ENCODE data around the gene CES2. TPM values are rescaled to one million over a fixed set of nuclear protein-coding genes. Genes with fewer than 3 reads are reported as not detected.

CES2 gene
- polyA plus RNA-seq, 1 experiment = 33.3 TPM

DNA sequence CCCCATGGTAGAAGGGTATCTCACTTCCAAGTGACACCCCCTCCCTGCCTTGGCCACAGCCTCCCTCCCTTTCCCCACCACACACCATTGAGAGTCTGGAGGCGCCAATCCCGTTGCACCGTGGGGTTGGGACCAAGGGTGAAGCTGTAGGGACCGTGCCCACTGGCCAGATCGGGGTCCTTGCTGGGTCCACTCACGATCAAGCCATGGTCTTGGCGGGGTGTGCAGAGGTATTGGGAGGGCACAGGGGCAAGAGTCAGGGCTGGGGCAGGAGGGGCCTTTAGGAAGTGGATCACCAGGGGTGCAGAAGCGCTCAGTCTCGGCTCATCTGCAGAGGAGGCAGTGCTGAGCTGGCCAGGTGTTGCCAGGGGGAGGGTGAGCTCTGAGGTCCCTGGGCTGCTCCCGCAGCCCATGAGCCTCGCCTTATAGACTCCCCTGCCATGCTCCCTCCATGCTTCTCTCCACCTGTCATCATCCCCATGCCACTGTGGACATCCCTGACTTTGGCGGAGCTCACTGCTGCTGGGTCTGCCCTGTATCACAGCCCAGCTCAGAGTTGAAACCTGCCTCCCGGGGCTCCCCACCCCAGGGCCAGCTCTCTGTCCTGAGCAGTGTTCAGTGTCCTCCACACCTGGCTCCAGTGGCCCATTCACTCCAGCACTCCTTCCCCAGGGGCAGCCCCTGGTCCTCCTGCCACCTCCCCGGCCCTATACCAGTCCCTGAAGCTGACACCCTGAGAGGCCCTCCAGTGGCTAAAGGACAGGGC, 25.0 kb upstream of the CES2 start:
- Histone ChIP-seq H3K27me3 (ENCODE audit: control insufficient read depth, insufficient read depth, low read length) (peaks cover 1% of the 10 kb centered on the region), H3K4me3 (ENCODE audit: low read depth, low read length) (no peak overlapping the region), H3K36me3 (ENCODE audit: control insufficient read depth, insufficient read depth, low read length) (no peaks in the 10 kb centered on the region)
- DNase-seq (ENCODE audit: low read depth) = no peak
- CTCF ChIA-PET = interaction anchor here (0.7 to 4.2 kb wide), 13 partner anchors 9 to 1250 kb away, joined by 3 to 30 read pairs (median 4); partner anchors contain the start of gene CDH16
- TF ChIP-seq, protein P1, sequence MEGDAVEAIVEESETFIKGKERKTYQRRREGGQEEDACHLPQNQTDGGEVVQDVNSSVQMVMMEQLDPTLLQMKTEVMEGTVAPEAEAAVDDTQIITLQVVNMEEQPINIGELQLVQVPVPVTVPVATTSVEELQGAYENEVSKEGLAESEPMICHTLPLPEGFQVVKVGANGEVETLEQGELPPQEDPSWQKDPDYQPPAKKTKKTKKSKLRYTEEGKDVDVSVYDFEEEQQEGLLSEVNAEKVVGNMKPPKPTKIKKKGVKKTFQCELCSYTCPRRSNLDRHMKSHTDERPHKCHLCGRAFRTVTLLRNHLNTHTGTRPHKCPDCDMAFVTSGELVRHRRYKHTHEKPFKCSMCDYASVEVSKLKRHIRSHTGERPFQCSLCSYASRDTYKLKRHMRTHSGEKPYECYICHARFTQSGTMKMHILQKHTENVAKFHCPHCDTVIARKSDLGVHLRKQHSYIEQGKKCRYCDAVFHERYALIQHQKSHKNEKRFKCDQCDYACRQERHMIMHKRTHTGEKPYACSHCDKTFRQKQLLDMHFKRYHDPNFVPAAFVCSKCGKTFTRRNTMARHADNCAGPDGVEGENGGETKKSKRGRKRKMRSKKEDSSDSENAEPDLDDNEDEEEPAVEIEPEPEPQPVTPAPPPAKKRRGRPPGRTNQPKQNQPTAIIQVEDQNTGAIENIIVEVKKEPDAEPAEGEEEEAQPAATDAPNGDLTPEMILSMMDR (IDR thresholded peaks at IDR 0.05; ENCODE audit: insufficient read depth, low read depth, low read length) = no peak
- POLR2A ChIA-PET = no interaction called here

DNA sequence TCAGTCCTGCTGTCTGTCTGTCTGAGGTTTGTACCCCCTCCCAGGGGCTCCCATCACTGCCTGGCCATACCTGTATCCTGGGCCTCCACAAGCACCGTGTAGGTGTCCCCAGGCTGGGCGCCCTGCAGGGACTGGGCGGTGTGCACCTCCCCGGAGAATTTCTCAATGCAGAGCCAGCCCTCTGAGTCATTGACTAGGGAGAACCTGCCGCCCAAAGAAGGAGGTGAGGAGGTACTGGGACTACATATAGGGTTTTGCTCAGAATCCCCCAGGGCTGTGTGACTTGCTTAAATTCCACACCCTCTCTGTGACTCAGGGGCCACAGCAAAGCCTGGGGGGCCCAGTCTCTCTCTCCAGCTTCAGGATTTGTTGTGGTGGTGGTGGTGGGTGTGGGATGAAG, 24.2 kb upstream of the CES2 start:
- no peaks in the 10 kb centered on the region for H3K36me3 ChIP-seq (ENCODE audit: control insufficient read depth, insufficient read depth, low read length)
- CTCF ChIA-PET = interaction anchor here (0.7 to 4.2 kb wide), 6 partner anchors 8 to 32 kb away, joined by 4 to 30 read pairs (median 5); partner anchors contain the start of gene CDH16
- TF ChIP-seq, protein P1 (IDR thresholded peaks at IDR 0.05; ENCODE audit: insufficient read depth, low read depth, low read length) = no peak
- POLR2A ChIA-PET = no interaction called here
- DNase-seq (ENCODE audit: low read depth) = no peak
- H3K4me3 ChIP-seq (ENCODE audit: low read depth, low read length) = no peak overlapping the region
- peaks cover 2% of the 10 kb centered on the region for H3K27me3 ChIP-seq (ENCODE audit: control insufficient read depth, insufficient read depth, low read length)

DNA sequence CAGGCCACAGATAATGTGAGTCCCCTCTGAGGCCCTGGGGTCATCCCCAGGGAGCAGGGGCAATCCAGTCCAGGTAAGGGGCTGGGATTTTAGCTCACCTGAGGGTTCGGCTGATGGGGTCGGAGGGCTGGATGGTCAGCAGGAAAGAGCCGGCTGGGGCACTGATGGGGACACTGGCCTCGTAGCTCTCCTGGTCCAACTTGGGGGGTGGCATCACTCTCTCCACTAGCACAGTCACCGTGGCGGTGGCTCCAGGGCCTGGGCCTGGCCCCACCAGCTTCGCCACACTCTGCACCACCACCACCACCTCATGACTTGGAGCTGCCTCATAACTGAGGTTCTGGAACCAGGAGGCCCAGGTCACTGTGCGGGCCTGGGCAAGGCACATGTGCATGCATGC, 23.5 kb upstream of the CES2 start:
- TF ChIP-seq, protein P1 (IDR thresholded peaks at IDR 0.05; ENCODE audit: insufficient read depth, low read depth, low read length) = no peak
- Histone ChIP-seq H3K27me3 (ENCODE audit: control insufficient read depth, insufficient read depth, low read length) (peaks cover 4% of the 10 kb centered on the region), H3K4me3 (ENCODE audit: low read depth, low read length) (no peak overlapping the region), H3K36me3 (ENCODE audit: control insufficient read depth, insufficient read depth, low read length) (no peaks in the 10 kb centered on the region)
- DNase-seq (ENCODE audit: low read depth) = no peak
- CTCF ChIA-PET = interaction anchor here (3.7 to 4.2 kb wide), 2 partner anchors 8 to 16 kb away, joined by 14 to 30 read pairs; partner anchors contain the start of gene CDH16
- POLR2A ChIA-PET = no interaction called here

DNA sequence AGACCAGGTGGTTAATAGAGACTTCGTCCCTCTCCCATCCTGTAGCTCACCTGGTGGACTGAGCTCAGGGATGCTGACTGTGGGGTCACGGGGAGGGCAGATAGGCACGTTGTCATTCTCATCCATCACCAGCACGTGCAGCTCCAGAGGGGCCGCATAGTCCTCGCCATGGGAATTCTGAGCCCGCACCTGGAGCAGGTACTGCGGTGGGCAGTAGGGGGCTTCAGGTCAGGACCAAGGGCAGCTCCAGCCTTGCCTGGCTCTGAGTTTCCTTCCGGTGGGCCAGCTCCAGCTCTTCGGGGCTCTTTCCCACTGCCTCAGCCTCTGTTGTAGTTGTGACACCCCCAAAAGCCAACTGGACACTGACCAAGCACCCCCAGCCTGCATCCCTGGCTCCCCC, 22.2 kb upstream of the CES2 start:
- H3K4me3 ChIP-seq (ENCODE audit: low read depth, low read length) = no peak overlapping the region
- H3K27me3 ChIP-seq (ENCODE audit: control insufficient read depth, insufficient read depth, low read length) = peaks cover 4% of the 10 kb centered on the region; the same call in 1 of the 2 replicates
- H3K36me3 ChIP-seq (ENCODE audit: control insufficient read depth, insufficient read depth, low read length) = no peaks in the 10 kb centered on the region
- DNase-seq (ENCODE audit: low read depth) = no peak
- CTCF ChIA-PET = interaction anchor here (0.7 to 0.9 kb wide), 3 partner anchors 10 to 29 kb away, joined by 3 to 5 read pairs (median 4); no protein-coding TSS in a partner anchor
- POLR2A ChIA-PET = no interaction called here
- TF ChIP-seq, protein P1 (IDR thresholded peaks at IDR 0.05; ENCODE audit: insufficient read depth, low read depth, low read length) = no peak

DNA sequence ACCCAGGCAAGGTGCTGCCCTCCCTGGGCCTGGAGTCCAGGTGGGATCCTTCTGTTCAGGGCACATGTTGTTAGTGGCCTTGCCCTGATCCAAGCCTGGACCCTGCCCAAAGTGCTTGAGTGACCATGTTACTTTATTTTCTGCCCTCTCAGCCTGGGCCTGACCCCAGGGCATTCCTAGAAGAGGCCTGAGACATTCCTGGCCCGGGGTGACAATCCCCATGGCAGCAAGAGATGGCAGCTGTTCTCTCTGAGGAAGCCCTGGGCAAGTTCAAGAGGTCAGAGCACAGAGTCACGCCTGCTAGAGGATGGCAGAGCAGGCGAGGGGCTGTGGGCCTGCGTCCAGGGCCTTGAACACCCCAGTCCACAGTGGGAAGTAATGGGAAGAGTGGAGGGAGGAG, 21.6 kb upstream of the CES2 start:
- Histone ChIP-seq H3K27me3 (ENCODE audit: control insufficient read depth, insufficient read depth, low read length) (peaks cover 4% of the 10 kb centered on the region; the same call in 1 of the 2 replicates), H3K4me3 (ENCODE audit: low read depth, low read length) (no peak overlapping the region), H3K36me3 (ENCODE audit: control insufficient read depth, insufficient read depth, low read length) (no peaks in the 10 kb centered on the region)
- ChIA-PET CTCF (interaction anchor here (0.9 kb wide), 1 partner anchor 9 kb away, joined by 4 read pairs; no protein-coding TSS in a partner anchor), POLR2A (no interaction called here)
- DNase-seq (ENCODE audit: low read depth) = no peak
- TF ChIP-seq, protein P1 (IDR thresholded peaks at IDR 0.05; ENCODE audit: insufficient read depth, low read depth, low read length) = no peak
